Raji (cell line): ENCODE results near the gene UXT.

Source experiments
- POLR2A ChIP-seq: IDR thresholded peaks from 2 replicates; pipeline ENCODE4 v1.6.1; 2011; ENCODE audit warnings: low read depth, low read length, control low read depth; ENCODE audit not compliant: insufficient read depth

Gene UXT

DNA sequence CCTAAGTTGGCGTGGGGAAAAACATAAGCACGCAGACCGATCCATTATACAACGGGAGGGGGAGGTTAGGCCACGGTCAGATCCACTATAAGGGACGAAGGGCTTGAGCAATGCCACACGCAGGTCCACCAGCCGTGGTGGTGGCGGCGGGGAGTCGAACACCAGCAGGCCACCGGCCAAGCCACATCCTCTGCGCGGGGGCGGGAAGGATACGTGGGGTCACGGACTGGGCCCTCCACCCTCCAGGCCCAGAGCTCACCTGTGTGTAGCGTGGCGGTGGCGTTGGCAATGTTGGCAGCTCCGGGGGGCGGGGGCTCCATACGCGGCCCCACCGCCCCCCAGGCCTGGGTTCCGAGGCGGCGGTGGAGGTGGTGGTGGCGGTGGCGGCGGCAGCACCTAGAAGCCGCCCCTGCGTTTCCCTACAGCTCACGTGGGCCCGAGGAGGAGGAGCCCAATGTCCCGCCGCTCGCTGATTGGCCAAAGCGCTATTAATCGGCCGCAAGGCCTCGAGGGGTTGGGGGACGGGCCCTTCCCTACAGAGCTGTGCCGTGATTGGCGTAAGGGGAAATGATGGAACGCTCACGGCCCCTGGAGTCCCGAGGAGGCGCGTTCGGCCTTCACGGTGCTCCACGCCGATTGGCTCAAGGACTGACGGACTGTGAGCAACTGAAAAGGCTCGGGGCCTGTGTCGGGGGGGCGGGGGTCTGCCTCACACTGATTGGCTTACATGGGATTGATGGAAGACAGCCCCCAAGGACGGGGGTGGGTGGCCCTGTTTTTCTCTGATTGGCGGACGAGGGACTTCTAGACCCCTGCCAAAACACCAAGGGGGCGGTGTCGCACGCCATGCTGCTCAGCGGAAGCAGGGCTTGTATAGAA is 8.6 kb downstream of the UXT start, which contains the start of gene ELK1:
ELK1 (minus strand) TSS at position 400 of the 879 bp plus-strand sequence. CDS start 9,122 bp downstream, outside the sequence.
- peak; percentile 35; the same call in 1 of the 2 replicates for TF ChIP-seq POLR2A

DNA sequence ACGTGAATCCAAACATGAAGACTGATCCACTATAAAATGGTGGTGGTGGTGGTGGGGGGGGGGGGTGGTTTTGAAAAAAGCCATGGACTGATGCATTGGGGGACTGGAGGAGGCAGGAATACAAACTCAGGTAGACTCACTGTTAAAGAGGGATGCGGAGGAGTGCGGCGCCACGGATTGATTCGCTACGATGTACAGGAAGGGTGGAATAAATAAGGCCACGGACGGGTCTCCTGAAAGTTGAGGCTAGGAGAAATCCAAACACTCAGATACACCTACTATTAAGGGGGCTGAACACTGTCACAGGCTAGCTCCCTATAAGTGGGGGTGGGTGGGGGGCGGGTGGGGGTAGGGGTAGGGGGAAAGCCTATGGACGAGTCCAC is 9.2 kb downstream of the UXT start:
- TF ChIP-seq POLR2A: no peak

DNA sequence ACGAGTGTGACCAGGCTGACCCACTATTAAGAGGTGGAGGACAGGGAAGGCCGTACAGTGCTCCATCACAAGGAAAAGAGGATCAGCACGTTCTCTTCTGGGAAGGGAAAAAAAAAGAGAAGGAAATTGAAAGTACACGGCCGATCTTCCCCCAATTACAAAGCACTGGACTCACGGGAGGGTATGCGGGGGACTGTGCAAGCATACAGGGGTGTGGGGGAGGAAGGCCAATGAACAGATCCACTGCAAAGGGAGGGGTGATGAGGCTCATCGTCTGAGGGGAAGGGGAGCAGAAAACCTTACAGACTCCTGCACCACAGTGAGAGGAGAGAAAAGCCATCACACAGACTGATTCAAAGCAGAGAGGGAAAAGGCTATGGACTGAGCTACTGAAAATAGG is 9.7 kb downstream of the UXT start:
- no peak for TF ChIP-seq POLR2A

DNA sequence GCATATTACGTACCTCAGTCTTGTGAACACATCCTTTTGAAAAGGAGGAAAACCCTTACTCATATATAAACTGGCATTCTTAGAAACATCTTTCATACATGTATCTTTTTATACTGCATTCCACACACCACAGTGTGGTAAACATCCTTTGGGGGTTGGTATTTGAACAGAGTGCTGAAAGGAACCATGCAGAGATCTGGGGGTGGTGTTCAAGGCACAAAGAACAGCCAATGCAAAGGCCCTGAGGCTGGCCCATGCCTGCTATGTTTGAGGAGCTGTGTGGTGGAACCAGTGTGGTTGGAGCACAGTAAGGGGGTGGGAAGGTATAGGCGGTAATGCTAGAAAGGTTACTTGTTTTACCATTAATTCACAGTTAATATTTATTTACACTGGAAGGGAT is 10.6 kb downstream of the UXT start:
- no peak for TF ChIP-seq POLR2A

DNA sequence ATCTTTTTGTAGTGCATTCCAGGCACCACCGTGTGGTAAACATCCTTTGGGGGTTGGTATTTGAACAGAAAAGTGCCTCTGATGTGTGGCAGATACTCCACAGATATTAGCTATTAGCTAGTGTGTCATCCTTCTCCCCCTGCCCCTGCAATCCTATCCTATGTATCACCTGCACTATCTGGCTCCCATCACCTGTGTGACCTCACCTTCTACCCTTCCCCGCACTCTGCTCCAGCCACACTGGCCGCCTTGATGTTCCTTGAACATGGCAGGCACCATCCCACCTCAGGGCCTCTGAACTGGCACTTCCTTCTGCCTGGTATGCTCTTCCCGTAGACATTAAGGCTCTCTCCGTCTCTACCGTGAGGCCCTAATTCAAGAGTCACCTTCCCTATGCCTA is 12.3 kb downstream of the UXT start:
- TF ChIP-seq POLR2A: no peak

DNA sequence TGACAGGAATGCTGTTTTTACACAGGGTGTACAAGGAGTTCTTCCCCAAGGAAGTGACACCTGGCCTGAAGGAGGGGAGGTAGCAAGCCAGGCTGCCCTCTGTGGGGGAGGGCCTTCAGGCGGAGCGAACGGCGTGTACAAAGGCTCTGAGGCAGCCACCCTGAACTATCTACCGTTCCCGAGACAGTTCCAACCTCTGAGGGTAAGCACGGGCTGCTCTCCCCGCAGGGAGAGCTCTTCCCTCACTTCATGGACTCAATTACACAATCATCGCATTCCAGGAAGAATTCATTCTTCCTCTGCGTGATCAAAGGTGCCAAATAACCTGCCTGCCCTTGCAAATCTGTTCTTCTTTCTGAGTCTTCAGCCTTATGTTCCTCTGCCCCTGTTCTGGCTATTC is 13.4 kb downstream of the UXT start:
- no peak for TF ChIP-seq POLR2A

DNA sequence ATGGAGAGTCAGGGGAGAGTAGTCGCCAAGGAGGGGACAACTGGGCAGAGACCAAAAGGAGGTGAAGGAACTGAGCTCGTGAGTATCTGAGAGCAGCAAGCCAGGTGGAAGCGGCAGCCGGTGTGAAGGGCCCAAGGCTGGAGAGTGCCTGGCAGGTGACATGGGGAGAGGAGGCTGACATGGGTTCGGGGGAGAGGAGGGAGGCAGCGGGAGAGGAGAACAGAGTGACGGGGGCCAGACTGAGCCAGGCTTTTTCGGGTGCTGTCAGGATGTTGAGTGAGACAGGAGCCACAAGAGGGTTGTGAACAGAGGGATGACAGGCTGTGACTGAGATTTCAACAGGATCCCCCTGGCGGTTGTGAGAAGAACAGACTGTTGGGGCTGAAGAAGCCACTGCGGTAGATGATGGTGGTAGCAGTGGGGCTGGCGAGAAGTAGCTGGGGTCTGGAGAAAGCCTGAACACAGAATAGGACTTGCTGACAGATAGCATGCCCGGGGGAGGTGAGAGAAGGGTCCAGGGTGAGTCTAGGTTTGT is 14.4 kb downstream of the UXT start:
- no peak for TF ChIP-seq POLR2A

DNA sequence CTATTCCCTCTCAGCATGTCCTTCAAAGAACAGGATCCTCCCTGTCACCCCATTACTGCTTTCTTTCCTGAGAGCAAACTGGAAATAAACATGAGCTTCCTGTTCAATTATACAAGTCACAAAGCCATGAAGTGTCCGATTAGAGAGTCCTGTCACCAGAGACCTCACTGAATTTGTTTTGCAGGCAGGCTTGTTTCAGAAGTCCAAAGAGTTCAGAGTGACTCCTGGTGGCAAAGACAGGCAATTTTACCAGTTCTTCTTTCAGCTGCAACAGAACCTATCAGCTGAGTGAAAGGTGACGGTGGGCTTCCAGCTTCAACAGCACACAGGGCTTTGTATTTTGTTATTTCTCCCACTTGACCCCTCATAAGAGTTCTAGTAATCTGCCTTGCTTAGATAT is 15.1 kb downstream of the UXT start:
- TF ChIP-seq POLR2A: no peak

DNA sequence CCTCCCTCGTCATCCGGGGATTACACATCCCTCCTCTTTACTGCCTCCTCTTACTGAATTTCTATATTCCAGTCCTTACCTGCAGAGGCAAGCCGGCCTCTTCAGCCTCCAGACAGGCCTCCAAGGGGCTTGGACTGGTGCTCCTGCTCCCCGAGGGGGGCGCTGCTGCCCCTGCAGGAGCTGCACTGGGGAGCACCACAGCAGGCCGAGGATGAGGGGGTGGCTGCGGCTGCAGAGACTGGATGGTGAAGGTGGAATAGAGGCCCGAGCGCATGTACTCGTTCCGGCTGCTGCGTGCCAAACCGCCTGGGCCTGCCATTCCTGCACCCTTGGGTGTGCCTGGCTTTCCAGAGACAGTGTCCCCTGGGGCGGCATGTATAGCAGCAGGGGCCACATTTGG is 20.2 kb downstream of the UXT start:
- no peak for TF ChIP-seq POLR2A

DNA sequence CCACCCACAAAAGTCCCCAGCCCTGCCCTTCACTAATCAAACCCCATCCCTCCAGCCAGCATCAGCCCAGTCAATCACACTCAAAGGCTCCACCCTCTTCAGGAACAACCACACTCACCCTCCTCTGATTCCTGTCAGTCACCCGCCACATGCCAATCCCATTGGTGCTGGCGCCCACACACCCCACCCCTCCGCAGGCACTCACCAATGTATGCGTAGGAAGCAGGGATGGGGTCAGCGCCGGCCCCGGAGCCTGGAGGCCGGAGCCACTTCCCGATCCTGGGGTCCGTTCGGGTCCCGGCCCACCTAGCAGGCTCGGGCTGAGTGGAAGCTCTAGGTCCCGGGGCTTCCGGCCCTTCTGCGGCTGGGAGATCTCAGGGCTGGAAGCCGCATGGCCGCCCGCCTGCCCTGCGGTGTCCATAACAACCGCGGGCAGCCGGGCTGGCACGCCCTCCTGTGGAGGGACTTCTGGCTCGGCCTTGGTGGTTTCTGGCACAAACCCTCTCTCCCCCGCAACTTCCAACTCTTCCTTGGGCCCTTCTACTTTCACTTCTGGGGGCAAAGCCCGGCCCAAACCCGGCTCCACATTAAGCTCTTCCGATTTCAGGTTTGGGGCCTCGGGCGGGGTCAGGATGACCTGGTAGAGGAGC is 21.3 kb downstream of the UXT start:
- no peak for TF ChIP-seq POLR2A

DNA sequence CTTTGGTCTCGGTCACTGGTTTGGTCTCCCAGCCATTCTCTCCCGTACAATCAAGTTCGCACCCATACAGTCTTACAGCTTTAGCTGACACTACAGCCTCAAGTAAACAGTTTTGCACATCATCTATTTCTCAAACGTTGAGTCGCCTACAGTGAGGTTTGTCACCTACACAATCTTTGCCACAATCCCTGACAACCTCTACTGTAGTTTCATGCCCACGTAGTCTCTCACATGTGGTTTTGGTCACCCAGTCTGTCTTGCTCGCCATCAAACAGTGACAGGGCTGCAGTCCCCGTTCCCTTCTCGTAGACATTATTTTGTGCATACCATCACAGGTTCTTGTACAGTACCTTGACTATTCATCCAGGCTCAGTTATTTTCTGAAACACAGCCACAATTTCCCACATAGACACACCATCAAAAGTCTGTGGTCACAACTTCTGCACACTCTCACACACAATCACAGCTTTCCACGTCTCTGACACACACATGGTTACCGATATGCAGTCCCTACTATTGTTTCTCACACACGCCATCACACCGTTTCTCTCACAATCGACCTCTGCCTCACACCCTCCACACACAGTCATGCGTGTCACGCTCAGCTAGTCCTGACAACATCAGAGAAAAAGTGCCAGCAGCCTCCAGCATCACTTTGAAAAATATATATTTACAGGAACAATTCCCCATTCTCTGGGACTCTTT is 24.0 kb downstream of the UXT start:
- TF ChIP-seq POLR2A: no peak

DNA sequence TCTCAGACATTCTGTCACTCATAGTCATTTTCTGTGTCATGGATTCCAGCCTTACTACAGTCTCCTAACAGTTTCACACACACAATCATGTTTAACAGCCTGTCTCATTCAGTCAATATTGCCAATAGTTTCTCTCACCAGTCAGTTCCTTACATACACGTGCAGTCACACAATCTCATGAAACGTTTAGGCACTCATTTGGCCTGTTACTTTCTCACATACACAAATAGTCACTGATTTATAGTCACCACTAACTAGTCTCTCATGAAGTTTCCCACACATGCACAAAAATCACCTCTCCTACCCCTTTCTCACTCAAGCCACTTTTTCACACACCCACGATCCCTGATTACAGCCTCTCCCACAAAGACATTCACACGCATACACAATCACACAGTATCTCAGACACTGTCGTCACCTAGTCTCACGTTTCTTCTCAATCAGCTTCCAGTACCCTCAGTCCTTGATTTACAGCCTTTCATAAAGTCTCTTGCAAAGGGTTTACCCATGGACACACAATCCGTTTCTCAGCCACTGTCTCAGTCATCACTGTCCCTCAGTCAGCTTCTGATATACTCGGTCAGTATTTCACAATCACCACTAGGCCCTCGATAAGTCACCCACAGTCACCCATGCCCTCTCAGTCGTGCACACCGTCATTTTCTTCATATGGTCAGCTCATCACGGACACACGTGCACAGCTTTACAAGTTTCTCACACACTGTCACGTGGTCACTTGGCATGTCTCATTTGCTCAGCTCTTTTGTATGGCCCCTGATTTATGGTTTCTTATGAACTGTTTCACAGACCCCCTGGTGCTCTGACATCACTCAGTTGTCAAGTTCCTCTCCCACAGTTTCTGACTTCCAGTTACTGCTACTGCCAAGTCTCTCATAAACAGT is 25.0 kb downstream of the UXT start:
- TF ChIP-seq POLR2A: no peak

DNA sequence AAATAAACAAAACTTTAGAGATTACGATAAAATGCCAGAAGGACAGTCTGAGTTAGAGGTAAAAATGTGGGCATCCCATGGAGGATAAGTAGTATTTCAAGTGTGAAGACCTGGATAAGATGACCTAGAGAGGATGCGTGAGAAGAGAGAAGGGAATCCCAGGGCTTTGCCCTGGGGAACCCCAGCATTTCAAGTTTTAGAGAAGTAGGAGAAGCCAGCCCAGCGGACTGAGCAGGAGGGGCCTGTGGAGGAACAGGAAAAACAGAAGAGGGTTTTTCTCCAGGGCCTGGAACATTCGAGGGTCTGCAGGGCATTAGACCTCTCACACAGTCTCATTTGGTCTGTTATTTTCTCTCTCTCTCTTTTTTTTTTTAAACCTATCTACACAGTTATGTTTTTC is 26.3 kb downstream of the UXT start:
- no peak for TF ChIP-seq POLR2A

DNA sequence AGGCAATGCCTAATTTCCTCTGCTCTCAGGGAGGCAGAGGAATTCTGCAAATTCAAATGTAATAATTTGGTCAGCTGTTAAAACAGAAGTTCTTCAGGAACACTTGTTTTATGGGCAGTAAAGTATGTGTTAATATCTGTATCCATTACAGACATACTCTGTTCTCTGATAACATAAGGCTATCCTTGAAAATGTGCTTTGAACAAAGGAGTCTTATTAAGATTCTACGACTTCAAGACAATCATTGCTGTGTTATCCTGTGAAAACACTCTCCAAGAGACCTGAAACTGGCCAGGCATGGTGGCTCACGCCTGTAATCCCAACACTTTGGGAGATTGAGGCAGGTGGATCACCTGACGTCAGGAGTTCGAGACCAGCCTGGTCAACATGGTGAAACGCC is 27.3 kb downstream of the UXT start:
- no peak for TF ChIP-seq POLR2A
